ENCODE measurements around the gene IGSF6. TPM values are rescaled to one million over a fixed set of nuclear protein-coding genes. Genes with fewer than 3 reads are reported as not detected.

The IGSF6 gene
- total and polyA plus RNA-seq, 2 donors (not counting 1 experiment from before 2014, with no cell fraction given): 0.33 to 1.3 TPM

GRCh38 chr16:21663889-21664647 lies 11.7 kb upstream of the IGSF6 start, which contains the start of gene OTOA:
TSS of gene OTOA (plus strand) at chr16:21663968. CDS start at chr16:21678515, 14,547 bp downstream.
- peak within 1 kb of the TSS; percentile 69 for H2AFZ ChIP-seq (ENCODE audit: insufficient read depth, low read depth, low read length, poor library complexity, severe bottlenecking)
- H3K27ac Mint-ChIP-seq: peak within 1 kb of the TSS; percentile 50
- ATAC-seq (ENCODE audit: low read depth) (peak; percentile 84), DNase-seq (peak; percentile 62)
- peaks cover 0 to 9% (median 3%) of the 10 kb centered on the region in 4 experiments for H3K27me3 ChIP-seq (replicated peaks in 1 of 4; ENCODE audit: control extremely low read depth in 1 of 4, control insufficient read depth in 3 of 4, insufficient read depth in 4 of 4, low read length in 3 of 4)
- peaks cover 37% of the 10 kb centered on the region for H3K4me1 Mint-ChIP-seq
- H3K27me3 Mint-ChIP-seq: peaks cover 3% of the 10 kb centered on the region
- ChIA-PET POLR2A (no interaction called here), CTCF (interaction anchor here (0.8 to 1.6 kb wide), 5 partner anchors 8 to 45 kb away, joined by 3 to 6 read pairs (median 3); no protein-coding TSS in a partner anchor)
- H3K79me2 ChIP-seq (ENCODE audit: control insufficient read depth, insufficient read depth, low read length): no peaks in the 10 kb centered on the region
- H3K9ac ChIP-seq (ENCODE audit: low read length): peak within 1 kb of the TSS; percentile 55
- no peak within 1 kb of the TSS for H3K27ac ChIP-seq (ENCODE audit: low read length in 2 of 2)
- intact Hi-C loops (cut with micrococcal nuclease): no loop called here
- TF ChIP-seq, protein P1, sequence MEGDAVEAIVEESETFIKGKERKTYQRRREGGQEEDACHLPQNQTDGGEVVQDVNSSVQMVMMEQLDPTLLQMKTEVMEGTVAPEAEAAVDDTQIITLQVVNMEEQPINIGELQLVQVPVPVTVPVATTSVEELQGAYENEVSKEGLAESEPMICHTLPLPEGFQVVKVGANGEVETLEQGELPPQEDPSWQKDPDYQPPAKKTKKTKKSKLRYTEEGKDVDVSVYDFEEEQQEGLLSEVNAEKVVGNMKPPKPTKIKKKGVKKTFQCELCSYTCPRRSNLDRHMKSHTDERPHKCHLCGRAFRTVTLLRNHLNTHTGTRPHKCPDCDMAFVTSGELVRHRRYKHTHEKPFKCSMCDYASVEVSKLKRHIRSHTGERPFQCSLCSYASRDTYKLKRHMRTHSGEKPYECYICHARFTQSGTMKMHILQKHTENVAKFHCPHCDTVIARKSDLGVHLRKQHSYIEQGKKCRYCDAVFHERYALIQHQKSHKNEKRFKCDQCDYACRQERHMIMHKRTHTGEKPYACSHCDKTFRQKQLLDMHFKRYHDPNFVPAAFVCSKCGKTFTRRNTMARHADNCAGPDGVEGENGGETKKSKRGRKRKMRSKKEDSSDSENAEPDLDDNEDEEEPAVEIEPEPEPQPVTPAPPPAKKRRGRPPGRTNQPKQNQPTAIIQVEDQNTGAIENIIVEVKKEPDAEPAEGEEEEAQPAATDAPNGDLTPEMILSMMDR (IDR thresholded peaks at IDR 0.05): no peak
- no peak for TF ChIP-seq EZH2 (IDR thresholded peaks at IDR 0.05; ENCODE audit: borderline replicate concordance, insufficient read depth, low read depth, low read length, poor library complexity, severe bottlenecking)
- WGBS (ENCODE audit: insufficient coverage): 1% methylated on average over 40 of the region's 45 CpGs
- no peaks in the 10 kb centered on the region for H3K9me3 ChIP-seq (ENCODE audit: control extremely low read depth in 1 of 3, control insufficient read depth in 2 of 3, insufficient read depth in 1 of 3, low read length in 2 of 3)
- H3K9me3 Mint-ChIP-seq (ENCODE audit: insufficient read depth): no peaks in the 10 kb centered on the region
- no peaks in the 10 kb centered on the region for H3K36me3 ChIP-seq (replicated peaks in 1 of 2; ENCODE audit: control extremely low read depth in 1 of 2, control insufficient read depth in 1 of 2, extremely low read depth in 1 of 2, insufficient read depth in 2 of 2, low read length in 1 of 2)
- peak within 1 kb of the TSS; percentile 90 for H3K4me3 Mint-ChIP-seq
- H3K4me3 ChIP-seq (ENCODE audit: control extremely low read depth in 1 of 5, extremely low read depth in 1 of 5, insufficient read depth in 1 of 5, low read depth in 2 of 5, low read length in 4 of 5): peak within 1 kb of the TSS in 4 of 5 experiments; percentile 25 to 69 (median 46)
- H3K4me1 ChIP-seq (ENCODE audit: control insufficient read depth in 2 of 2, insufficient read depth in 2 of 2, low read length in 2 of 2): peaks cover 35 to 43% of the 10 kb centered on the region in 2 donors
- peak within 1 kb of the TSS; percentile 93 for H3K4me2 ChIP-seq (replicated peaks; ENCODE audit: low read depth, low read length, poor library complexity, severe bottlenecking)
- no peaks in the 10 kb centered on the region for H4K20me1 ChIP-seq (ENCODE audit: control insufficient read depth, insufficient read depth, low read length, poor library complexity, severe bottlenecking)

GRCh38 chr16:21659124-21659523 lies 6.7 kb upstream of the IGSF6 start:
- H3K27ac Mint-ChIP-seq: peak overlapping the region; percentile 53
- H3K27me3 Mint-ChIP-seq: no peaks in the 10 kb centered on the region
- peaks cover 64 to 72% of the 10 kb centered on the region in 2 donors for H3K4me1 ChIP-seq (ENCODE audit: control insufficient read depth in 2 of 2, insufficient read depth in 2 of 2, low read length in 2 of 2)
- peak overlapping the region; percentile 35 to 58 for H3K27ac ChIP-seq (ENCODE audit: low read length in 2 of 2)
- peak overlapping the region; percentile 13 for H3K4me2 ChIP-seq (replicated peaks; ENCODE audit: low read depth, low read length, poor library complexity, severe bottlenecking)
- intact Hi-C loops (cut with micrococcal nuclease): loop anchor here (5.0 kb wide), 1 partner anchor 638 kb away; the partner anchor contains the start of gene POLR3E
- CTCF ChIA-PET: interaction anchor here (1.0 to 7.8 kb wide), 5 partner anchors 14 to 69 kb away, joined by 3 to 159 read pairs (median 17); no protein-coding TSS in a partner anchor
- no peaks in the 10 kb centered on the region for H4K20me1 ChIP-seq (ENCODE audit: control insufficient read depth, insufficient read depth, low read length, poor library complexity, severe bottlenecking)
- H2AFZ ChIP-seq (ENCODE audit: insufficient read depth, low read depth, low read length, poor library complexity, severe bottlenecking): no peak overlapping the region
- no peak for TF ChIP-seq EZH2 (IDR thresholded peaks at IDR 0.05; ENCODE audit: borderline replicate concordance, insufficient read depth, low read depth, low read length, poor library complexity, severe bottlenecking)
- TF ChIP-seq, protein P1 (IDR thresholded peaks at IDR 0.05): no peak
- H3K9me3 Mint-ChIP-seq (ENCODE audit: insufficient read depth): no peaks in the 10 kb centered on the region
- ATAC-seq (ENCODE audit: low read depth) (no peak), DNase-seq (no peak)
- H3K36me3 ChIP-seq (replicated peaks in 1 of 2; ENCODE audit: control extremely low read depth in 1 of 2, control insufficient read depth in 1 of 2, extremely low read depth in 1 of 2, insufficient read depth in 2 of 2, low read length in 1 of 2): peaks cover 0 to 5% of the 10 kb centered on the region in 2 experiments
- peaks cover 4% of the 10 kb centered on the region for H3K79me2 ChIP-seq (ENCODE audit: control insufficient read depth, insufficient read depth, low read length)
- no CpG with 5 or more reads among the region's 4 CpGs for WGBS (ENCODE audit: insufficient coverage)
- peaks cover 73% of the 10 kb centered on the region for H3K4me1 Mint-ChIP-seq
- POLR2A ChIA-PET: interaction anchor here (0.9 to 1.3 kb wide), 2 partner anchors 11 to 14 kb away, joined by 3 to 4 read pairs; no protein-coding TSS in a partner anchor
- no peak overlapping the region for H3K4me3 ChIP-seq (ENCODE audit: control extremely low read depth in 1 of 5, extremely low read depth in 1 of 5, insufficient read depth in 1 of 5, low read depth in 2 of 5, low read length in 4 of 5)
- no peaks in the 10 kb centered on the region for H3K27me3 ChIP-seq (replicated peaks in 1 of 4; ENCODE audit: control extremely low read depth in 1 of 4, control insufficient read depth in 3 of 4, insufficient read depth in 4 of 4, low read length in 3 of 4)
- H3K4me3 Mint-ChIP-seq: peak overlapping the region; percentile 53
- no peak overlapping the region for H3K9ac ChIP-seq (ENCODE audit: low read length)
- peaks cover 0 to 6% (median 0%) of the 10 kb centered on the region in 3 donors for H3K9me3 ChIP-seq (ENCODE audit: control extremely low read depth in 1 of 3, control insufficient read depth in 2 of 3, insufficient read depth in 1 of 3, low read length in 2 of 3)

Data from B cell (primary cell).